GM18505 (cell line): ENCODE measurements around the gene VLDLR.

ENCODE experiments used
- ATAC-seq: cut with Tn5 transposase; IDR thresholded peaks from one replicate; pipeline ENCODE4 v1.9.1; 2021; ENCODE audit not compliant: unreplicated experiment
- POLR2A ChIP-seq: IDR thresholded peaks from 4 replicates; pipeline ENCODE4 v1.6.1; 2011; ENCODE audit warnings: borderline replicate concordance; ENCODE audit not compliant: insufficient read depth, insufficient read length; ENCODE audit errors: extremely low read depth

The VLDLR gene

GRCh38 chr9:2657427-2657826, 35.8 kb downstream of the VLDLR start:
- no peak for ATAC-seq
- TF ChIP-seq POLR2A: no peak

- no peak for TF ChIP-seq POLR2A
- ATAC-seq: no peak
Measured at GRCh38 chr9:2662496-2662895, 40.9 kb downstream of the VLDLR start.

GRCh38 chr9:2663461-2664173, 42.0 kb downstream of the VLDLR start:
- ATAC-seq: no peak
- TF ChIP-seq POLR2A: no peak

GRCh38 chr9:2664174-2665065, 42.8 kb downstream of the VLDLR start:
- no peak for TF ChIP-seq POLR2A
- ATAC-seq: no peak

- no peak for TF ChIP-seq POLR2A
- no peak for ATAC-seq
Measured at GRCh38 chr9:2666569-2666968, 45.0 kb downstream of the VLDLR start.

- no peak for TF ChIP-seq POLR2A
- no peak for ATAC-seq
Measured at GRCh38 chr9:2673161-2673560, 51.6 kb downstream of the VLDLR start.

- TF ChIP-seq POLR2A: no peak
- ATAC-seq: no peak
Measured at GRCh38 chr9:2674141-2674824, 52.7 kb downstream of the VLDLR start.

GRCh38 chr9:2675834-2676233, 54.2 kb downstream of the VLDLR start:
- no peak for ATAC-seq
- no peak for TF ChIP-seq POLR2A

- ATAC-seq: no peak
- no peak for TF ChIP-seq POLR2A
Measured at GRCh38 chr9:2676466-2676865, 54.9 kb downstream of the VLDLR start.

- TF ChIP-seq POLR2A: no peak
- ATAC-seq: no peak
Measured at GRCh38 chr9:2677915-2678889, 56.6 kb downstream of the VLDLR start.

- ATAC-seq: no peak
- no peak for TF ChIP-seq POLR2A
Measured at GRCh38 chr9:2679011-2679410, 57.4 kb downstream of the VLDLR start.

GRCh38 chr9:2681981-2682380, 60.4 kb downstream of the VLDLR start:
- no peak for ATAC-seq
- no peak for TF ChIP-seq POLR2A
